CD4-positive, alpha-beta T cell treated with Interleukin-6 at 100 ng/mL for 8 hours (primary cell): ENCODE measurements around the gene TAOK2.
A peak's percentile ranks its signal among the peaks of the same experiment; 100 is the strongest.
"Not testable (repeated sequence)": the region's sequence is repeated elsewhere in the genome, so short reads cannot be mapped to it uniquely, and the experiment has no call there.

Experiments used
- DNase-seq: peaks from one replicate; pipeline ENCODE4 v3.0.0-alpha.2; 2020; ENCODE audit warnings: mixed read lengths, low spot score

Gene TAOK2

GRCh38 chr16:29973384-29974246, at the start of gene TAOK2:
Gene TAOK2 (plus strand): TSS chr16:29973868. CDS start chr16:29977773, 3,905 bp downstream.
- peak; percentile 98 for DNase-seq

- DNase-seq = no peak
Measured at GRCh38 chr16:29925105-29925756, 48.4 kb upstream of the TAOK2 start.

GRCh38 chr16:29925781-29926710, 47.6 kb upstream of the TAOK2 start, which contains the start of gene KCTD13:
Gene KCTD13 (minus strand): TSS chr16:29926226. CDS start chr16:29926033, 193 bp downstream.
- DNase-seq = peak; percentile 81

- no peak for DNase-seq
Measured at GRCh38 chr16:29926711-29927052, 47.0 kb upstream of the TAOK2 start.

GRCh38 chr16:29927070-29927905, 46.4 kb upstream of the TAOK2 start:
- DNase-seq = no peak

- DNase-seq = not testable (repeated sequence)
Measured at GRCh38 chr16:29931750-29932149, 41.9 kb upstream of the TAOK2 start.

- DNase-seq = no peak
Measured at GRCh38 chr16:29940656-29941055, 33.0 kb upstream of the TAOK2 start.

- DNase-seq = no peak
Measured at GRCh38 chr16:29943846-29944799, 29.5 kb upstream of the TAOK2 start.

GRCh38 chr16:29947897-29948296, 25.8 kb upstream of the TAOK2 start:
- DNase-seq = no peak

- DNase-seq = no peak
Measured at GRCh38 chr16:29950806-29951461, 22.7 kb upstream of the TAOK2 start.

- DNase-seq = no peak
Measured at GRCh38 chr16:29951625-29952365, 21.9 kb upstream of the TAOK2 start.

- DNase-seq = no peak
Measured at GRCh38 chr16:29958756-29959155, 14.9 kb upstream of the TAOK2 start.

GRCh38 chr16:29959293-29959692, 14.4 kb upstream of the TAOK2 start:
- DNase-seq = no peak

GRCh38 chr16:29959821-29960220, 13.8 kb upstream of the TAOK2 start:
- DNase-seq = not testable (repeated sequence)

GRCh38 chr16:29961127-29961478, 12.6 kb upstream of the TAOK2 start:
- DNase-seq = no peak

GRCh38 chr16:29961479-29962343, 12.0 kb upstream of the TAOK2 start, which contains the start of gene TMEM219:
Gene TMEM219 (plus strand): TSS chr16:29962079. CDS start chr16:29963144, 1,065 bp downstream.
- peak; percentile 91 for DNase-seq

- no peak for DNase-seq
Measured at GRCh38 chr16:29962344-29962994, 11.2 kb upstream of the TAOK2 start.
